T-helper 2 cell treated with Interferon-gamma antibody and Interleukin-4, amounts not matched to agents 5 μg/mL and 100 μg/mL, for 36 hours (primary cell): ENCODE data around the gene POLDIP3.
"Not testable (repeated sequence)": the region's sequence is repeated elsewhere in the genome, so short reads cannot be mapped to it uniquely, and the experiment has no call there.

Source experiments
- DNase-seq: peaks from one replicate; pipeline ENCODE4 v3.0.0; 2021; ENCODE audit warnings: low spot score
- H3K27ac Mint-ChIP-seq: one replicate; pipeline ENCODE4 v1.8.0; 2021; ENCODE audit warnings: mild to moderate bottlenecking, mixed read lengths
- H3K27me3 Mint-ChIP-seq: one replicate; pipeline ENCODE4 v1.8.0; 2021; ENCODE audit warnings: low read depth, mixed read lengths
- H3K36me3 Mint-ChIP-seq: one replicate; pipeline ENCODE4 v1.8.0; 2021; ENCODE audit warnings: low read depth, mixed read lengths
- H3K4me1 Mint-ChIP-seq: one replicate; pipeline ENCODE4 v1.8.0; 2021; ENCODE audit warnings: low read depth, mixed read lengths
- H3K4me3 Mint-ChIP-seq: one replicate; pipeline ENCODE4 v1.8.0; 2022; ENCODE audit warnings: mild to moderate bottlenecking, moderate library complexity, mixed read lengths
- H3K9me3 Mint-ChIP-seq: one replicate; pipeline ENCODE4 v1.8.0; 2021; ENCODE audit warnings: mixed read lengths

Gene POLDIP3

DNA sequence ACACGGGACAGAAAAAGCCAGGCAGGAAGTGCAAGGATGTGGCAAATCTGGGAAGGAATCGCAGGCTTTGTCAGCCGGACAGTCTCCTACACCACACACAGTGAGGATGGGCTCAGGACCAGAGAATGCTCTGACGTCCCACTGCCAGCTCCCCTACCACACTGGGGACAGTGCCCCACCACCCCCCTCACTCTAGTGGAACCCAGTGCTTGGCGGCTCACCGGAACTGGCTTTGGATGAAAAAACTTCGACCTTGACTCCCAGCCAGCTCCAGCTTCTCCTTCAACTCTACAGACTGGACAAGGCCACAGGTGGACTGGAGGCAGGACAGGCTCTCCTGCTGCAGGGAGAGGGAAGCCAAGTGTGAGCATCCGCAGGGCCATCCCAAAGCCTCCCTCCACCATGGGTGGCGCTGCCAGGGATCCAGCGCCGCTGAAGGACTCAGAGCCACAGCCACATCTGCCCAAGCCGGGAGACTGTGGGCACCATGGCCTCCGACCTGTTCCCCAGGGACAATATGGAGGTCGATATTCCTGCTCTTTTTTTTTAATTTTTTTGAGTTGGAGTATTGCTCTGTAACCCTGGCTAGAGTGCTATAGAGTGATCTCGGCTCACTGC is 37.0 kb downstream of the POLDIP3 start:
- Mint-ChIP-seq H3K27ac (no peak overlapping the region), H3K27me3 (no peaks in the 10 kb centered on the region), H3K9me3 (no peaks in the 10 kb centered on the region), H3K36me3 (peaks cover 21% of the 10 kb centered on the region), H3K4me3 (no peak overlapping the region), H3K4me1 (peaks cover 8% of the 10 kb centered on the region)
- DNase-seq: no peak

DNA sequence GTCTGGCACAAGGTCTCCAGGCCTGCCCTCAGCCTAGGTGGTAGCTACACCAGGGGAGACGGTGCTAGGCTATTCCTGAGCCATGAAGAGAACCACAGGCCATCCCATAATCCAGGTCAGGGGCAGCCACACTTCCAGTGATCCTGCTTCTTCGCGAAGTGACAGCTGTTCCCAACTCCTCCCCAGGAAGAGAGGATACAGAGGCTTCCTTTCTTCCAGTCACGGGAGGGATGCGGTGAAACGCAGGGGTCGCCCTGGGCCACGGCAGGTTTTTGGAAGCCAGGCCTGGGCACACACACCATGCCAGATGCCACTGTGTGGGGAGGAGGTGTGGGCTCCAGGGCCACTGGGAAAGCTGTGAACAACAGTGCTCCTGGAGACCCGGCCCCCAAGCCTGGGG is 37.5 kb downstream of the POLDIP3 start:
- H3K27me3 Mint-ChIP-seq, H3K27ac Mint-ChIP-seq, DNase-seq, H3K4me3 Mint-ChIP-seq, H3K4me1 Mint-ChIP-seq, H3K9me3 Mint-ChIP-seq: not testable (repeated sequence)
- H3K36me3 Mint-ChIP-seq: peaks cover 18% of the 10 kb centered on the region

DNA sequence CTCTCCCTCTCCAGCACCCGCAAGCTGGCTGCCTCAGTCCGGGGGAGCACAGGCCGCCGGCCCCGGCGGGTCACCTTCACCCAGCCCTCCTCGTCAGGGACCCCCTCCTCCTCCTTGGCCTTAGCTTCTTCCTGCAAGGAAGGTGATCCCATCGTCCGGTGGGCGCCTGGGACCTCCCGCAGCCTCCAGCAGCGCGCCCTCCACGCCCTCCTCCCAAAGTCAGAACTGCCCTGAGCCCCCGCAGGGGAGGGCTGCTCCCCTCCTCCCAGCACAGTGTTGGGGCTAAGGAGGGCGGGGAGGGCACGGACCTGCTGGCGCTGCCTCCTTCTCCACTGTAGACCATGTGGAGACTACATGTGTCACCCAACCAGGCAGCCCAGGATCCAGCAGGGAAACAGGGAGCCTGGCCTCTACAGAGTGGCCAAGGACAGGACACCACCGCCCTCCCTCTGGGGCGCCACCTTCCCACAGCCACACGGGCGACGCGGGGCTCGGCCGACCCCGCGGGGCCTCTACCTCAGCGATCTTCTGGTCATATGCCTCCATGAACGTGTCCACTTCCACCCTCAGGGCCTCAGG is 38.6 kb downstream of the POLDIP3 start:
- not testable (repeated sequence) for H3K4me1 Mint-ChIP-seq, H3K4me3 Mint-ChIP-seq, H3K27ac Mint-ChIP-seq, H3K27me3 Mint-ChIP-seq, H3K9me3 Mint-ChIP-seq, DNase-seq
- H3K36me3 Mint-ChIP-seq: peaks cover 15% of the 10 kb centered on the region

DNA sequence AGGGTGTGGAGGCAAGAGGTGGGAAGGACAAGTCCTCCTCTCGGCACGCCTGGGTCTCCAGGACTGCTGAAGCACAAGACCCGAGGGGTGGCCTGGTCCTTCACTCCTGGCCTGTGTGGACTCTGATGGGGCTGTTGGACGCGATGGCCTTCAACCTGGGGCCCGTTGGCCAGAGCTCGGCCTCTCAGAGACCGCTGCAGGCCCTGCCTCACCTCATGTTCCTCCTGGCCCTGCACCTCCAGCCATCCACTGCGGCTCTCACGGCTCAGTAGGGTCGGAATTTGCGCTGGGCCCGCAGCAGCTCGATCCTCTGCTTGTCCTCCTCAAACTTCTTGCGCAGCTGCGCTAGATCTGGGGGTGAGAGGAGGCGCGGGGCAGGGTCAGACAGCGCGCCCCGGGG is 40.2 kb downstream of the POLDIP3 start:
- H3K4me1 Mint-ChIP-seq, H3K27ac Mint-ChIP-seq, DNase-seq, H3K9me3 Mint-ChIP-seq, H3K27me3 Mint-ChIP-seq, H3K4me3 Mint-ChIP-seq: not testable (repeated sequence)
- H3K36me3 Mint-ChIP-seq: peaks cover 23% of the 10 kb centered on the region

DNA sequence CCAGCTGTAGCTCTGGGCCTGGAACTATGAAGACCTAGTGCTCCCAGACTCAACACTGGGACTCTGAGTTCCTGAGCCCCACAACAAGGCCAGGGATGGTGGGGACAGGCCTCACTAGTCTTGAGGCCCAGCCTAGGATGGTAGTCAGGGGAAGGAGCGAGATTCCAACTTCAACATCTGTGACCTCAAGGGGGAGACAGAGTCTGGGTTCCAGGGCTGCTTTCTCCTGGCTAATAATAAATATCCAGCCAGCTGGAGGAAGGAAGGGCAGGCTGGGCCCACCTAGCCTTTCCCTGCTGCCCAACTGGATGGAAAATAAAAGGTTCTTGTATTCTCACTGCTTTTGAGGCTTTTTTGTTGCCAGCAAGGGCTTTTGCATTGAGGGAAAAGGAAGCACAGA is 40.6 kb downstream of the POLDIP3 start:
- not testable (repeated sequence) for DNase-seq, H3K4me3 Mint-ChIP-seq, H3K9me3 Mint-ChIP-seq, H3K27ac Mint-ChIP-seq, H3K4me1 Mint-ChIP-seq, H3K27me3 Mint-ChIP-seq
- H3K36me3 Mint-ChIP-seq: peaks cover 23% of the 10 kb centered on the region

DNA sequence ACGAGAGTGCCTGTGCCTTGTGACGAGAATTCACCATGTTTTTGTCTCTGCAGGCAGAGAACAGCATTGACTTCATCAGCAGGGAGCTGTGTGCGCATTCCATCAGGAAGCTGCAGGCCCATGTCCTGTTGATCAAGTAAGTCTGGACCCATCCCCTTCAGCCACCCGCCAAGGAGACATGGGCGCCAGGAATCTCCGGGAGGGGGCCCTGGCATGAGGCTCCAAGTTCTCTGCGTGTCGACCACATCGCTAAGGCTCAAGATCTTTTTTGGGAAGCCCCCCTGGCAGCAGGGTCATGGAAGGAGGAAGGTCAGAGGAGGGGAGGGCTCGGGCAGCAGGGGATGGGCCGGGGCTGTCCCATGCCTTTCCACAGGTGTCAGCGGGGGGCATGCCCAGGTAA is 43.6 kb downstream of the POLDIP3 start:
- not testable (repeated sequence) for H3K27ac Mint-ChIP-seq, H3K4me3 Mint-ChIP-seq, H3K27me3 Mint-ChIP-seq, H3K9me3 Mint-ChIP-seq, DNase-seq, H3K4me1 Mint-ChIP-seq
- H3K36me3 Mint-ChIP-seq: peaks cover 14% of the 10 kb centered on the region

DNA sequence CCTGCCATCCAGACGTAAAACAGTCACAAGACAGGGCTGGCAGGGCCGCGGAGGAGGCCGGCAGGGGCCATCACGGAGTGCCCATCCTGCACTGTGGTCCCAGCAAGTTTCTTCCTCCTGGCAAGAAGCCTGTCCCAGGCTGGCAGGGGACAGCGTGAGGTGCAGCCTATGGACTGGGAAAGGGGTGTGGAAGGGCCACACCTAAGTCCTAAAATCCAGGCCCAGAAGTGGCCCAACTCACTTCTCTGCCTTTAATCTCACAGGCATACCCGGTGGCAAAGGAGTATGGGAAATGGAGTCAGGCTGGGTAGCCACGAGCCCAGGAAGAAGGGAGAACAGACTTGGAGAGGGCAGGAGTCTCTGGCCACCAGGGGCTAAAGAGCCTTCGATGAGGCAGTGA is 44.1 kb downstream of the POLDIP3 start:
- H3K27ac Mint-ChIP-seq, DNase-seq, H3K9me3 Mint-ChIP-seq, H3K4me3 Mint-ChIP-seq, H3K4me1 Mint-ChIP-seq, H3K27me3 Mint-ChIP-seq: not testable (repeated sequence)
- H3K36me3 Mint-ChIP-seq: peaks cover 14% of the 10 kb centered on the region

DNA sequence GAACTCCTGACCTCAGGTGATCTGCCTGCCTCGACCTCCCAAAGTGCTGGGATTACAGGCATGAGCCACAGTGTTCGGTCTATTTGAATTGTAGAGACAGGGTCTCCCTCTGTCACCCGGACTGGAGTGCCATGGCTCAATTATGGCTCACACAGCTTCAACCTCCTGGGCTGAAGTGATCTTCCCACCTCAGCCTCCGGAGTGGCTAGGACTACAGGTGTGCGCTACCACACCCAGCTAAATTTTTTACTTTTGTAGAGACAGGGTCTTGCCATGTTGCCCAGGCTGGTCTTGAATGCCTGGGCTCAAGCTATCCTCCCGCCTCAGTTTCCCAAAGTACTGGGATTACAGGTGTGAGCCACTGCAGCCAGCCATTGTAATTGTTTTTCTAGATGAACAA is 46.7 kb downstream of the POLDIP3 start:
- not testable (repeated sequence) for H3K36me3 Mint-ChIP-seq, DNase-seq, H3K27me3 Mint-ChIP-seq, H3K4me3 Mint-ChIP-seq, H3K27ac Mint-ChIP-seq, H3K4me1 Mint-ChIP-seq, H3K9me3 Mint-ChIP-seq

- H3K27me3 Mint-ChIP-seq: no peaks in the 10 kb centered on the region
- no peaks in the 10 kb centered on the region for H3K9me3 Mint-ChIP-seq
- DNase-seq: no peak
- H3K36me3 Mint-ChIP-seq: peaks cover 7% of the 10 kb centered on the region
- H3K4me3 Mint-ChIP-seq: no peak overlapping the region
- peaks cover 4% of the 10 kb centered on the region for H3K4me1 Mint-ChIP-seq
- no peak overlapping the region for H3K27ac Mint-ChIP-seq
Measured at GRCh38 chr22:42565956-42566355, 48.7 kb downstream of the POLDIP3 start.

DNA sequence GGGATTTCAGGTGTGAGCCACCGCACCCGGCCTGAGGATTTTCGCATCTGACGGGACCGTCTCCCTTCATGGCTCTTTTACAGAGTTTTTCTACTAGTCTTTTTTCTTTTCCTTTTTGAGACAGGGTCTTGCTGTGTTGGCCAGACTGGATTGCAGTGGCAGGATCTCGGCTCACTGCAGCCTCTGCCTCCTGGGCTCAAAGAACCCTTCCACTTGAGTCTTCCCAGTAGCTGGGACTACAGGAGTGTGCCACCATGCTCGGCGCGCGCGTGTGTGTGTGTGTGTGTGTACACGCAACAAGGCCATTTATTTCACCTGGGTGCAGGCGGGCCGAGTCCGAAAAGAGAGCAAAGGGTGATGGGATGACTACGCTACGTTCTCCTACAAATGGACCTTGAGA is 50.0 kb downstream of the POLDIP3 start:
- H3K4me1 Mint-ChIP-seq: peaks cover 4% of the 10 kb centered on the region

DNA sequence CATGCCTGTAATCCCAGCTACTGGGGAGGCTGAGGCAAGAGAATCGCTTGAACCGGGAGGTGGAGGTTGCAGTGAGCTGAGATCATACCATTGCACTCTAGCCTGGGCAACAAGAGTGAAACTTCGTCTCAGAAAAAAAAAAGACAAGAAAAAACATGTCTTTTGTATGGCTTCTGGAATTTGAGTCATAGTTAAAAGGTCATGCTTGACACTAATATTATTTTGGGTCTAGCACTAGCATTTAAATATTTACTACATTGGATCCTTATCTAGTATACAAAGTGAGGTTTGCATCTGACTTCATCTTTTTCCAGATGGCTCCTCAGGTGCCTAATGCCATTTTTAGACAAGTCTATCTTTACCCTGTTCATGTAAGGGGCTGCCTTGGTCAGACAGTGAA is 50.7 kb downstream of the POLDIP3 start:
- H3K4me3 Mint-ChIP-seq, H3K4me1 Mint-ChIP-seq, H3K27ac Mint-ChIP-seq, H3K27me3 Mint-ChIP-seq, DNase-seq, H3K36me3 Mint-ChIP-seq, H3K9me3 Mint-ChIP-seq: not testable (repeated sequence)

More for the DNA sequence above, 50.0 kb downstream of the POLDIP3 start:
- Mint-ChIP-seq H3K4me3 (no peak overlapping the region), H3K27ac (peak overlapping the region; percentile 52), H3K36me3 (peaks cover 2% of the 10 kb centered on the region), H3K27me3 (no peaks in the 10 kb centered on the region), H3K9me3 (no peaks in the 10 kb centered on the region)
- no peak for DNase-seq

DNA sequence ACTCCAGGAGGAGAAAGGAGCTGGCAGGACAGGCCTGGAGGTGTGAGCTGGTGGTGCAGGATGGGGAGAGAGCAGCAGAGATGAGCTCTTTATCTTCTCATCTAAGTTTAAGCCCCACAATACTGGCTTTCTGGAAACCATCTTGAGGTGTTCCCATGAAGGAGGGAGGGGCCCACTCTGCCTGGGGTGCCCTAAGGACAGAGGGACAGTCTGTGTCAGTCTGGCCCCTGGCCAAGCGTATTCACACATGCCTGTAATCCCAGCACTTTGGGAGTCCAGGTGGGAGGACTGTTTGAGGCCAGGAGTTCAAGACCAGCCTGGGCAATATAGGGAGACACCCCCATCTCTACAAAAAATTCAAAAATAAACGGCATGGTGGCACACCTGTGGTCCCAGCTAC is 52.0 kb downstream of the POLDIP3 start:
- no peak overlapping the region for H3K27ac Mint-ChIP-seq
- DNase-seq: no peak
- no peak overlapping the region for H3K4me3 Mint-ChIP-seq
- no peaks in the 10 kb centered on the region for H3K9me3 Mint-ChIP-seq
- no peaks in the 10 kb centered on the region for H3K27me3 Mint-ChIP-seq
- H3K4me1 Mint-ChIP-seq: peaks cover 4% of the 10 kb centered on the region
- no peaks in the 10 kb centered on the region for H3K36me3 Mint-ChIP-seq

- Mint-ChIP-seq H3K27ac (no peak overlapping the region), H3K36me3 (no peaks in the 10 kb centered on the region), H3K27me3 (no peaks in the 10 kb centered on the region), H3K9me3 (no peaks in the 10 kb centered on the region), H3K4me3 (no peak overlapping the region), H3K4me1 (peaks cover 4% of the 10 kb centered on the region)
- DNase-seq: no peak
Measured at GRCh38 chr22:42562279-42562678, 52.4 kb downstream of the POLDIP3 start.

GRCh38 chr22:42561856-42562255 is 52.8 kb downstream of the POLDIP3 start:
- no peak overlapping the region for H3K27ac Mint-ChIP-seq

DNA sequence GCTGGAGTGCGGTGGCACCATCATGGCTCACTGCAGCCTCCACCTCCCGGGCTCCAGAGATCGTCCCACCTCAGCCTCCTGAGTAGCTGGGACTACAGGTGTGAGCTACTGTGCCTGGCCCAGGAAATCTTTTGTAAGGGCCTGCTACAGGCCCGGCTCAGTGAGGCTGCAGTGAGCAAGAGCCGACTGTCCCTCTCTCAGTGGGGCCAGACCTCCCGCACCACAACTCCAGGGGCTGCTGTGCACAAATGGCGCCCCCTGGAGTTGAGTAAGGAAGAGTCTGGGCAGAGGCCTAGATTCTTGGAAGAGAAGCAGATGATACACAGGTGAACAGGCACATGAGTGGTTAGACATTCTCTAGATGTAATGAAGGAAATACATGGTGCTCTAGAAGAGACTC is 53.9 kb downstream of the POLDIP3 start:
- Mint-ChIP-seq H3K27ac (peak overlapping the region; percentile 8), H3K9me3 (no peaks in the 10 kb centered on the region), H3K4me3 (no peak overlapping the region), H3K36me3 (no peaks in the 10 kb centered on the region), H3K4me1 (peaks cover 4% of the 10 kb centered on the region), H3K27me3 (no peaks in the 10 kb centered on the region)
- no peak for DNase-seq

More at GRCh38 chr22:42561856-42562255, 52.8 kb downstream of the POLDIP3 start:
- no peak for DNase-seq
- Mint-ChIP-seq H3K36me3 (no peaks in the 10 kb centered on the region), H3K27me3 (no peaks in the 10 kb centered on the region), H3K4me3 (no peak overlapping the region), H3K4me1 (peaks cover 4% of the 10 kb centered on the region), H3K9me3 (no peaks in the 10 kb centered on the region)
